ENCODE data around the gene CACNB2.

CACNB2 gene

GRCh38 chr10:18297659-18298058, 157.4 kb downstream of the CACNB2 start:
- DNase-seq: no peak

- DNase-seq: no peak
These were observed 158.0 kb downstream of the CACNB2 start for GRCh38 chr10:18298256-18298655.

GRCh38 chr10:18303851-18304801, 163.9 kb downstream of the CACNB2 start:
- DNase-seq: no peak

GRCh38 chr10:18306031-18306430, 165.8 kb downstream of the CACNB2 start:
- no peak for DNase-seq

GRCh38 chr10:18308600-18308999, 168.4 kb downstream of the CACNB2 start:
- no peak for DNase-seq

GRCh38 chr10:18310761-18311160, 170.5 kb downstream of the CACNB2 start:
- DNase-seq: no peak

GRCh38 chr10:18312374-18313139, 172.3 kb downstream of the CACNB2 start:
- no peak for DNase-seq

- DNase-seq: no peak
These were observed 172.9 kb downstream of the CACNB2 start for GRCh38 chr10:18313140-18313530.

- DNase-seq: no peak
These were observed 173.4 kb downstream of the CACNB2 start for GRCh38 chr10:18313626-18314025.

GRCh38 chr10:18319628-18320027, 179.4 kb downstream of the CACNB2 start:
- DNase-seq: no peak

GRCh38 chr10:18321371-18321770, 181.1 kb downstream of the CACNB2 start:
- no peak for DNase-seq

GRCh38 chr10:18323916-18324315, 183.7 kb downstream of the CACNB2 start:
- DNase-seq: no peak

- no peak for DNase-seq
These were observed 185.2 kb downstream of the CACNB2 start for GRCh38 chr10:18325410-18325809.

GRCh38 chr10:18325889-18326531, 185.8 kb downstream of the CACNB2 start:
- DNase-seq: no peak

- DNase-seq: no peak
These were observed 188.7 kb downstream of the CACNB2 start for GRCh38 chr10:18328941-18329340.

- no peak for DNase-seq
These were observed 191.8 kb downstream of the CACNB2 start for GRCh38 chr10:18332048-18332447.

GRCh38 chr10:18332484-18332883, 192.3 kb downstream of the CACNB2 start:
- DNase-seq: no peak

GRCh38 chr10:18333621-18334020, 193.4 kb downstream of the CACNB2 start:
- no peak for DNase-seq

GRCh38 chr10:18334116-18334867, 194.1 kb downstream of the CACNB2 start:
- DNase-seq: no peak

GRCh38 chr10:18340496-18341051, 200.3 kb downstream of the CACNB2 start:
- no peak for DNase-seq

- no peak for DNase-seq
These were observed 200.8 kb downstream of the CACNB2 start for GRCh38 chr10:18341055-18341454.

- DNase-seq: no peak
These were observed 203.3 kb downstream of the CACNB2 start for GRCh38 chr10:18343573-18343972.

All from activated CD4-positive, alpha-beta T cell treated with anti-CD3 and anti-CD28 coated beads, Interleukin-2, amount 50 U/mL, for 4 hours (primary cell).